Measurements from ENCODE around the gene RAD9A. TPM values are rescaled to one million over a fixed set of nuclear protein-coding genes. Genes with fewer than 3 reads are reported as not detected.

Gene RAD9A
- total RNA-seq, 1 experiment from 2014 or later, result 20.9 TPM

- peak overlapping the region; percentile 13 to 34; a peak in 4 of 5 replicates for H3K4me3 Mint-ChIP-seq
- H3K23ac ChIP-seq (ENCODE audit: insufficient read length, low read depth, low read length), result no peak overlapping the region
- H3K23me2 ChIP-seq (ENCODE audit: insufficient read length, low read depth, low read length, poor library complexity, severe bottlenecking), result peaks cover 4% of the 10 kb centered on the region
- H2BK5ac ChIP-seq (ENCODE audit: insufficient read length, low read length), result no peak overlapping the region
- H3K4me1 Mint-ChIP-seq, result peaks cover 2 to 10% of the 10 kb centered on the region in 2 experiments; a peak in 2 of 4 replicates
- H3K27ac Mint-ChIP-seq, result peak overlapping the region in 1 of 3 experiments; percentile 39; a peak in 1 of 7 replicates
- no CpG with 5 or more reads among the region's 5 CpGs for WGBS (ENCODE audit: extremely low coverage, insufficient read length, low lambda C conversion rate)
- no peaks in the 10 kb centered on the region for H3K79me2 ChIP-seq (ENCODE audit: insufficient read depth, low read length)
- no peaks in the 10 kb centered on the region for H4K20me1 ChIP-seq (ENCODE audit: control insufficient read depth, insufficient read depth, insufficient read length)
- no peak for TF ChIP-seq CTCF (conservative IDR thresholded peaks at IDR 0.05)
- H3K9me3 Mint-ChIP-seq, result no peaks in the 10 kb centered on the region
- no peak overlapping the region for H3K9ac ChIP-seq (ENCODE audit: extremely low read depth, insufficient read length, low read length)
- no peak overlapping the region for H3K4me2 ChIP-seq (ENCODE audit: insufficient read depth, insufficient read length, low read length)
- no peak overlapping the region for H2BK15ac ChIP-seq (ENCODE audit: low read depth, low read length)
- H4K8ac ChIP-seq (replicated peaks; ENCODE audit: insufficient read length, low read depth, low read length), result no peak overlapping the region
- H3K36me3 Mint-ChIP-seq (ENCODE audit: insufficient read depth in 1 of 3, low read depth in 3 of 3), result peaks cover 5 to 14% (median 13%) of the 10 kb centered on the region in 3 experiments; a peak in 5 of 7 replicates
- H2BK20ac ChIP-seq (ENCODE audit: low read depth, low read length, poor library complexity, severe bottlenecking), result no peak overlapping the region
- no peak overlapping the region for H2AK5ac ChIP-seq (ENCODE audit: insufficient read length, low read length)
- H4K5ac ChIP-seq (ENCODE audit: insufficient read length, low read depth, low read length), result no peak overlapping the region
- no peak overlapping the region for H3T11ph ChIP-seq (ENCODE audit: low read length)
- no peak overlapping the region for H3K18ac ChIP-seq (ENCODE audit: insufficient read length, low read depth, low read length)
- H4K91ac ChIP-seq (ENCODE audit: insufficient read length, low read depth, low read length), result no peak overlapping the region
- peaks cover 12% of the 10 kb centered on the region for H3K27me3 Mint-ChIP-seq (ENCODE audit: low read depth)
- no peak overlapping the region for H3K27ac ChIP-seq (ENCODE audit: insufficient read length, low read depth, low read length)
- no peaks in the 10 kb centered on the region for H3K27me3 ChIP-seq (ENCODE audit: insufficient read depth, low read length)
- no peak overlapping the region for H2BK120ac ChIP-seq (ENCODE audit: low read depth, low read length, poor library complexity, severe bottlenecking)
- no peak overlapping the region for H2BK12ac ChIP-seq (ENCODE audit: insufficient read length, low read depth, low read length)
- no peaks in the 10 kb centered on the region for H3K4me1 ChIP-seq (ENCODE audit: insufficient read depth, low read length)
- no peak overlapping the region for H3K14ac ChIP-seq (ENCODE audit: insufficient read depth, low read length)
- H3K9me3 ChIP-seq (ENCODE audit: control insufficient read depth, low read depth, low read length), result no peaks in the 10 kb centered on the region
- no peak overlapping the region for H2AFZ ChIP-seq (ENCODE audit: low read length)
- H3K4ac ChIP-seq (ENCODE audit: low read depth, low read length), result no peak overlapping the region
- H3K79me1 ChIP-seq (ENCODE audit: insufficient read depth, low read depth, low read length, poor library complexity, severe bottlenecking), result no peaks in the 10 kb centered on the region
- DNase-seq, result no peak
- no peak overlapping the region for H3K56ac ChIP-seq (ENCODE audit: insufficient read length, low read depth, low read length)
Measured at GRCh38 chr11:67445515-67445914, 53.7 kb downstream of the RAD9A start.

Other genes starting within 250 kb of the RAD9A start
- gene GRK2, start 125.5 kb upstream of the RAD9A start, total RNA-seq (2021), result 55.5 and 56.3 TPM in 2 replicates
- 40.9 and 42.1 TPM in 2 replicates for gene ANKRD13D, start 102.7 kb upstream of the RAD9A start, total RNA-seq (2021)
- gene SSH3, start 88.5 kb upstream of the RAD9A start, total RNA-seq (2021), result 42.2 and 44.2 TPM in 2 replicates
- gene POLD4, start 38.4 kb upstream of the RAD9A start, total RNA-seq (2021), result 19.5 and 22.3 TPM in 2 replicates
- gene CLCF1, start 18.4 kb upstream of the RAD9A start, total RNA-seq (2021), result 1.6 and 2.1 TPM in 2 replicates
- 205 and 214 TPM in 2 replicates for gene PPP1CA, start 9.9 kb downstream of the RAD9A start, total RNA-seq (2021)
- gene TBC1D10C, start 12.1 kb downstream of the RAD9A start, total RNA-seq (2021), result 0.28 and 0.44 TPM in 2 replicates
- gene CARNS1, start 23.7 kb downstream of the RAD9A start, total RNA-seq (2021), result 0.88 and 1.1 TPM in 2 replicates
- gene RPS6KB2, start 36.5 kb downstream of the RAD9A start, total RNA-seq (2021), result 46.6 and 51.7 TPM in 2 replicates
- 1.7 and 1.9 TPM in 2 replicates for gene PTPRCAP, start 45.7 kb downstream of the RAD9A start, total RNA-seq (2021)
- 80.9 and 86.4 TPM in 2 replicates for gene CORO1B, start 51.5 kb downstream of the RAD9A start, total RNA-seq (2021)
- gene GPR152, start 60.7 kb downstream of the RAD9A start, total RNA-seq (2021), result not detected in 2 replicates
- 0.09 TPM in 1 of 2 replicates, not detected in the other for gene CABP4, start 63.4 kb downstream of the RAD9A start, total RNA-seq (2021)
- 46.9 and 53.6 TPM in 2 replicates for gene TMEM134, start 77.3 kb downstream of the RAD9A start, total RNA-seq (2021)
- gene AIP, start 91.0 kb downstream of the RAD9A start, total RNA-seq (2021), result 31.9 and 35.6 TPM in 2 replicates
- gene PITPNM1, start 113.4 kb downstream of the RAD9A start, total RNA-seq (2021), result 43.5 and 50.1 TPM in 2 replicates
- gene CDK2AP2, start 116.2 kb downstream of the RAD9A start, total RNA-seq (2021), result 32.9 and 36.1 TPM in 2 replicates
- not detected in 2 replicates for gene CABP2, start 131.5 kb downstream of the RAD9A start, total RNA-seq (2021)
- 1,469 and 1,513 TPM in 2 replicates for gene GSTP1, start 191.8 kb downstream of the RAD9A start, total RNA-seq (2021)
- 152 and 154 TPM in 2 replicates for gene NDUFV1, start 214.9 kb downstream of the RAD9A start, total RNA-seq (2021)
- 6.5 and 6.8 TPM in 2 replicates for gene NUDT8, start 238.0 kb downstream of the RAD9A start, total RNA-seq (2021)
- gene TBX10, start 247.8 kb downstream of the RAD9A start, total RNA-seq (2021), result not detected in 2 replicates

Measured in H9 (cell line).